HG03575 (cell line): ENCODE results near the gene DIAPH1.

ENCODE experiments used
- ATAC-seq: cut with Tn5 transposase; IDR thresholded peaks from one replicate; pipeline ENCODE4 v1.9.1; 2021; ENCODE audit not compliant: unreplicated experiment, insufficient number of reproducible peaks, low FRiP score; ENCODE audit errors: extremely low read depth

Gene DIAPH1

GRCh38 chr5:141513627-141514329 is 105.0 kb downstream of the DIAPH1 start:
- ATAC-seq: no peak

GRCh38 chr5:141512911-141513626 is 105.7 kb downstream of the DIAPH1 start:
- ATAC-seq: no peak

GRCh38 chr5:141512390-141512910 is 106.3 kb downstream of the DIAPH1 start:
- ATAC-seq: no peak

GRCh38 chr5:141511771-141512325 is 107.0 kb downstream of the DIAPH1 start:
- ATAC-seq: no peak

- ATAC-seq: no peak
Observed at GRCh38 chr5:141510850-141511601, 107.8 kb downstream of the DIAPH1 start.

GRCh38 chr5:141510160-141510559 is 108.6 kb downstream of the DIAPH1 start:
- no peak for ATAC-seq

- ATAC-seq: no peak
Observed at GRCh38 chr5:141508798-141509611, 109.8 kb downstream of the DIAPH1 start.

- no peak for ATAC-seq
Observed at GRCh38 chr5:141508440-141508797, 110.4 kb downstream of the DIAPH1 start.

GRCh38 chr5:141507387-141508091 is 111.3 kb downstream of the DIAPH1 start:
- ATAC-seq: peak; percentile 29

GRCh38 chr5:141506381-141507155 is 112.2 kb downstream of the DIAPH1 start:
- ATAC-seq: no peak

GRCh38 chr5:141504216-141504615 is 114.6 kb downstream of the DIAPH1 start:
- ATAC-seq: no peak

- ATAC-seq: no peak
Observed at GRCh38 chr5:141503681-141504080, 115.1 kb downstream of the DIAPH1 start.

- ATAC-seq: no peak
Observed at GRCh38 chr5:141501761-141502160, 117.0 kb downstream of the DIAPH1 start.

- no peak for ATAC-seq
Observed at GRCh38 chr5:141496038-141496437, 122.8 kb downstream of the DIAPH1 start.

GRCh38 chr5:141495453-141495811 is 123.4 kb downstream of the DIAPH1 start:
- no peak for ATAC-seq

GRCh38 chr5:141494761-141495452 is 123.9 kb downstream of the DIAPH1 start:
- no peak for ATAC-seq
